Hepatocyte (in vitro differentiated cells): ENCODE measurements around the gene OGDHL.

Source experiments
- EZH2 ChIP-seq: fragments of 200-600 bp; sonication (generic); IDR thresholded peaks from 2 replicates; pipeline ENCODE4 v1.6.1; 2016; ENCODE audit warnings: antibody characterized with exemption, mild to moderate bottlenecking, borderline replicate concordance
- EZH2phosphoT487 ChIP-seq: fragments of 200-600 bp; sonication (generic); IDR thresholded peaks from one replicate; pipeline ENCODE4 v1.6.1; 2018; ENCODE audit warnings: antibody characterized with exemption, mild to moderate bottlenecking, low read depth, moderate library complexity; ENCODE audit not compliant: unreplicated experiment, severe bottlenecking
- TF ChIP-seq, protein P1 (sequence below): fragments of 200-600 bp; sonication (generic); IDR thresholded peaks from 2 replicates; pipeline ENCODE4 v1.5.1; 2016; ENCODE audit warnings: antibody characterized with exemption, mild to moderate bottlenecking; ENCODE audit not compliant: poor library complexity

DNA sequence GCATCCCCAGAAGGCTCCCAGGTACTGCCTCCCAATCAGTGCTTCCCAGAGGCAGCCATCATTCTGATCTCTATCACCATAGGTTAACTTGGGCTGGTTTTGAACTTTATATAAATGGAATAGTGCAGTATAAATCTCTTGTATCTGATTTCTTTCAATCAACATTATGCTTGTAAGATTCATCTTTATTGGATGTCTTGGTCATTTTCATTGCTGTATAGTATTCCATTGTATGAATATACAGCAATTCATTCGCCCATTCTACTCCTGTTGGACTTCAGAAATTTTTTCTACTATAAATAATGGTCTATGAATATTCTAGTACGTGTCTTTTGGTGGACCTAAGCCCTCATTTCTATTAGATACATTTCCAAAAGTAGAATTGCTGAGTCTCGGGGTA lies 16.1 kb upstream of the OGDHL start:
- TF ChIP-seq, protein P1, sequence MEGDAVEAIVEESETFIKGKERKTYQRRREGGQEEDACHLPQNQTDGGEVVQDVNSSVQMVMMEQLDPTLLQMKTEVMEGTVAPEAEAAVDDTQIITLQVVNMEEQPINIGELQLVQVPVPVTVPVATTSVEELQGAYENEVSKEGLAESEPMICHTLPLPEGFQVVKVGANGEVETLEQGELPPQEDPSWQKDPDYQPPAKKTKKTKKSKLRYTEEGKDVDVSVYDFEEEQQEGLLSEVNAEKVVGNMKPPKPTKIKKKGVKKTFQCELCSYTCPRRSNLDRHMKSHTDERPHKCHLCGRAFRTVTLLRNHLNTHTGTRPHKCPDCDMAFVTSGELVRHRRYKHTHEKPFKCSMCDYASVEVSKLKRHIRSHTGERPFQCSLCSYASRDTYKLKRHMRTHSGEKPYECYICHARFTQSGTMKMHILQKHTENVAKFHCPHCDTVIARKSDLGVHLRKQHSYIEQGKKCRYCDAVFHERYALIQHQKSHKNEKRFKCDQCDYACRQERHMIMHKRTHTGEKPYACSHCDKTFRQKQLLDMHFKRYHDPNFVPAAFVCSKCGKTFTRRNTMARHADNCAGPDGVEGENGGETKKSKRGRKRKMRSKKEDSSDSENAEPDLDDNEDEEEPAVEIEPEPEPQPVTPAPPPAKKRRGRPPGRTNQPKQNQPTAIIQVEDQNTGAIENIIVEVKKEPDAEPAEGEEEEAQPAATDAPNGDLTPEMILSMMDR = no peak
- no peak for TF ChIP-seq EZH2phosphoT487
- TF ChIP-seq EZH2 = no peak
